ENCODE results near the gene MRPL50. TPM values are rescaled to one million over a fixed set of nuclear protein-coding genes. Genes with fewer than 3 reads are reported as not detected.
A peak's percentile ranks its signal among the peaks of the same experiment; 100 is the strongest.

MRPL50 gene
- total RNA-seq (1 to 10 TPM; 3.7 to 6.9 (median 6.4) TPM), polyA plus RNA-seq (1 to 10 TPM; 4.8 to 8.4 TPM)

GRCh38 chr9:101398068-101398929 lies at the start of gene MRPL50, which contains the start of gene ZNF189:
MRPL50 (minus strand) TSS chr9:101398618; CDS start chr9:101398592, 26 bp downstream.
ZNF189 (plus strand) TSS chr9:101398851; CDS start chr9:101399157, 306 bp downstream.
- intact Hi-C loops (cut with DNase I), result no loop called here
- peak within 1 kb of the TSS; percentile 58 to 79 (median 70) for H3K4me3 ChIP-seq
- no peaks in the 10 kb centered on the region for H3K27me3 ChIP-seq
- ATAC-seq, result peak; percentile 94 to 98 (median 96)
- H3K9me3 ChIP-seq, result no peaks in the 10 kb centered on the region
- FAIRE-seq, result peak; percentile 97
- no peak for TF ChIP-seq CTCF (IDR thresholded peaks at IDR 0.05)
- DNase-seq, result peak; percentile 92 to 99 (median 98)
- H3K36me3 ChIP-seq, result peaks cover 0 to 24% (median 0%) of the 10 kb centered on the region in 3 donors
- 0% methylated on average over 44 of the region's 44 CpGs for WGBS, 2 donors
- peak within 1 kb of the TSS; percentile 72 to 90 (median 84) for H3K27ac ChIP-seq
- H3K4me1 ChIP-seq, result peaks cover 15 to 27% (median 25%) of the 10 kb centered on the region in 3 donors

GRCh38 chr9:101446732-101447131 lies 48.3 kb upstream of the MRPL50 start:
- intact Hi-C loops (cut with DNase I), result no loop called here
- Histone ChIP-seq H3K27ac (no peak overlapping the region), H3K27me3 (no peaks in the 10 kb centered on the region), H3K4me3 (no peak overlapping the region), H3K4me1 (peaks cover 20 to 49% (median 48%) of the 10 kb centered on the region in 3 donors), H3K9me3 (no peaks in the 10 kb centered on the region), H3K36me3 (no peaks in the 10 kb centered on the region)
- no peak for DNase-seq
- no peak for FAIRE-seq
- no peak for ATAC-seq
- TF ChIP-seq CTCF (IDR thresholded peaks at IDR 0.05), result no peak

- 12% methylated on average over 5 of the region's 5 CpGs for WGBS, 2 donors
- no peak for FAIRE-seq
- Histone ChIP-seq H3K4me1 (peaks cover 28 to 61% (median 61%) of the 10 kb centered on the region in 3 donors), H3K36me3 (no peaks in the 10 kb centered on the region), H3K27me3 (no peaks in the 10 kb centered on the region), H3K9me3 (no peaks in the 10 kb centered on the region), H3K27ac (peak overlapping the region; percentile 17 to 87 (median 68)), H3K4me3 (peak overlapping the region in 1 of 4 donors; percentile 10)
- intact Hi-C loops (cut with DNase I), result no loop called here
- TF ChIP-seq CTCF (IDR thresholded peaks at IDR 0.05), result no peak
- ATAC-seq, result peak in 2 of 4 donors; percentile 2 to 20
- no peak for DNase-seq
These were observed 47.1 kb upstream of the MRPL50 start for GRCh38 chr9:101445353-101446029.

DNA sequence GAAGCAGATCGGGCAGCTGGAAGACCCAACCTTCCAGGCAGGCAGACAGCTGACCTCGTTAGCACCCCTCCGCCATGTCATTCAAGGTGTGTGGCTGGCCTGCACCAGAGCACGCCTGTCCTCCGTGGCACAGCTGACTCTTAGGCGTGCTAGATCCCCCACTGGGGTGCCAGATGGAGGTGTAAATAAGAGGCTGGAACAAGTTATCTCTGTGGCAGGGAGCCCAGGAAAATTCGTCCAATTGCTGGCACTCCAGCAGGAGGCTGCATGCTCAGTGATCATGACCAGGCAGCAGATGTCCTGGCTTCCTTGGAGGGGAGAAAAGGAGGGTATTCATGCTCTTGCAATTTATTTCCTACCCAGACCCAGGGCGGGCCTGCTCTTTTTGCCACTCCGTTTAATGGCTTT lies 45.0 kb upstream of the MRPL50 start:
- Histone ChIP-seq H3K9me3 (no peaks in the 10 kb centered on the region), H3K4me1 (peaks cover 33 to 63% (median 58%) of the 10 kb centered on the region in 3 donors), H3K27ac (peak overlapping the region; percentile 35 to 87 (median 66)), H3K4me3 (no peak overlapping the region), H3K27me3 (no peaks in the 10 kb centered on the region), H3K36me3 (no peaks in the 10 kb centered on the region)
- WGBS, 2 donors, result 15 to 26% methylated on average over 9 of the region's 9 CpGs
- no peak for FAIRE-seq
- peak; percentile 89 to 94 (median 91) for ATAC-seq
- no peak for TF ChIP-seq CTCF (IDR thresholded peaks at IDR 0.05)
- peak; percentile 73 to 95 (median 92) for DNase-seq
- intact Hi-C loops (cut with DNase I), result no loop called here
